Stimulated activated effector memory CD8-positive, alpha-beta T cell treated with anti-CD3 and anti-CD28 coated beads, Interleukin-12 subunit alpha, Interleukin-12 subunit beta, amount 100 ng/mL, for 72 hours (primary cell): ENCODE data around the gene RPL29.
"Not testable (repeated sequence)": the region's sequence is repeated elsewhere in the genome, so short reads cannot be mapped to it uniquely, and the experiment has no call there.

Source experiments
- ATAC-seq: fragments of 150-1000 bp; cut with Tn5 transposase; 2 replicates; pipeline ENCODE4 v1.10.0; 2021
- DNase-seq, 2 donors: peaks; one replicate each; pipeline ENCODE4 v3.0.0; 2021 to 2022; ENCODE audit warnings: low spot score in 2 of 2
- H3K27ac Mint-ChIP-seq: one replicate; pipeline ENCODE4 v1.8.0; 2022; ENCODE audit warnings: mild to moderate bottlenecking, mixed read lengths
- H3K36me3 Mint-ChIP-seq: one replicate; pipeline ENCODE4 v1.8.0; 2022; ENCODE audit warnings: mild to moderate bottlenecking, mixed read lengths
- H3K4me1 Mint-ChIP-seq: one replicate; pipeline ENCODE4 v1.8.0; 2022; ENCODE audit warnings: mixed read lengths
- H3K4me3 Mint-ChIP-seq: one replicate; pipeline ENCODE4 v1.8.0; 2022; ENCODE audit warnings: mild to moderate bottlenecking, mixed read lengths
- H3K9me3 Mint-ChIP-seq: one replicate; pipeline ENCODE4 v1.8.0; 2022; ENCODE audit warnings: mixed read lengths

Gene RPL29

GRCh38 chr3:52004163-52004787 is 8.6 kb upstream of the RPL29 start:
- ATAC-seq (no peak), DNase-seq (no peak)
- Mint-ChIP-seq H3K9me3 (no peaks in the 10 kb centered on the region), H3K4me1 (peaks cover 11% of the 10 kb centered on the region), H3K27ac (no peak overlapping the region), H3K36me3 (no peaks in the 10 kb centered on the region), H3K4me3 (no peak overlapping the region)

GRCh38 chr3:52002748-52003147 is 7.1 kb upstream of the RPL29 start:
- no peaks in the 10 kb centered on the region for H3K36me3 Mint-ChIP-seq
- peaks cover 11% of the 10 kb centered on the region for H3K4me1 Mint-ChIP-seq
- H3K27ac Mint-ChIP-seq, result peak overlapping the region; percentile 50
- H3K9me3 Mint-ChIP-seq, result no peaks in the 10 kb centered on the region
- DNase-seq, result no peak
- no peak overlapping the region for H3K4me3 Mint-ChIP-seq
- ATAC-seq, result no peak

- H3K36me3 Mint-ChIP-seq, result no peaks in the 10 kb centered on the region
- H3K9me3 Mint-ChIP-seq, result no peaks in the 10 kb centered on the region
- ATAC-seq, result peak; percentile 95
- peaks cover 11% of the 10 kb centered on the region for H3K4me1 Mint-ChIP-seq
- H3K27ac Mint-ChIP-seq, result peak overlapping the region; percentile 50
- H3K4me3 Mint-ChIP-seq, result no peak overlapping the region
- DNase-seq, result peak; percentile 86 to 93
Measured at GRCh38 chr3:52001443-52001974, 5.8 kb upstream of the RPL29 start.

GRCh38 chr3:51999846-52000245 is 4.2 kb upstream of the RPL29 start:
- H3K36me3 Mint-ChIP-seq, result peaks cover 13% of the 10 kb centered on the region

GRCh38 chr3:51998774-51999173 is 3.1 kb upstream of the RPL29 start:
- Mint-ChIP-seq H3K4me1 (peaks cover 29% of the 10 kb centered on the region), H3K9me3 (no peaks in the 10 kb centered on the region), H3K4me3 (no peak overlapping the region), H3K27ac (no peak overlapping the region), H3K36me3 (peaks cover 23% of the 10 kb centered on the region)
- ATAC-seq (no peak), DNase-seq (no peak)

More at GRCh38 chr3:51999846-52000245, 4.2 kb upstream of the RPL29 start:
- Mint-ChIP-seq H3K9me3 (no peaks in the 10 kb centered on the region), H3K4me3 (no peak overlapping the region), H3K27ac (no peak overlapping the region), H3K4me1 (peaks cover 19% of the 10 kb centered on the region)
- no peak for DNase-seq
- no peak for ATAC-seq

GRCh38 chr3:51997935-51998596 is 2.4 kb upstream of the RPL29 start:
- H3K27ac Mint-ChIP-seq, result no peak overlapping the region
- no peaks in the 10 kb centered on the region for H3K9me3 Mint-ChIP-seq
- no peak overlapping the region for H3K4me3 Mint-ChIP-seq
- H3K36me3 Mint-ChIP-seq, result peaks cover 30% of the 10 kb centered on the region
- H3K4me1 Mint-ChIP-seq, result peaks cover 36% of the 10 kb centered on the region
- DNase-seq (no peak), ATAC-seq (no peak)

GRCh38 chr3:51997172-51997571 is 1.5 kb upstream of the RPL29 start:
- H3K4me1 Mint-ChIP-seq, result peaks cover 42% of the 10 kb centered on the region
- peak overlapping the region; percentile 16 for H3K27ac Mint-ChIP-seq
- DNase-seq, result no peak
- peaks cover 39% of the 10 kb centered on the region for H3K36me3 Mint-ChIP-seq
- H3K9me3 Mint-ChIP-seq, result no peaks in the 10 kb centered on the region
- no peak overlapping the region for H3K4me3 Mint-ChIP-seq
- ATAC-seq, result no peak

GRCh38 chr3:51994530-51994929 is 1.2 kb downstream of the RPL29 start:
- Mint-ChIP-seq H3K27ac (peak overlapping the region; percentile 100), H3K4me1 (peaks cover 40% of the 10 kb centered on the region), H3K36me3 (peaks cover 57% of the 10 kb centered on the region), H3K4me3 (peak overlapping the region; percentile 100), H3K9me3 (no peaks in the 10 kb centered on the region)
- ATAC-seq (no peak), DNase-seq (no peak)

- peak overlapping the region; percentile 100 for H3K27ac Mint-ChIP-seq
- H3K9me3 Mint-ChIP-seq, DNase-seq, ATAC-seq: not testable (repeated sequence)
- H3K4me3 Mint-ChIP-seq, result peak overlapping the region; percentile 100
- peaks cover 46% of the 10 kb centered on the region for H3K4me1 Mint-ChIP-seq
- H3K36me3 Mint-ChIP-seq, result peaks cover 64% of the 10 kb centered on the region
Measured at GRCh38 chr3:51993657-51994056, 2.0 kb downstream of the RPL29 start.

GRCh38 chr3:51992017-51992682 is 3.5 kb downstream of the RPL29 start:
- peak overlapping the region; percentile 100 for H3K27ac Mint-ChIP-seq
- H3K9me3 Mint-ChIP-seq, result no peaks in the 10 kb centered on the region
- H3K36me3 Mint-ChIP-seq, result peaks cover 73% of the 10 kb centered on the region
- peak overlapping the region; percentile 100 for H3K4me3 Mint-ChIP-seq
- DNase-seq, result no peak
- no peak for ATAC-seq
- peaks cover 49% of the 10 kb centered on the region for H3K4me1 Mint-ChIP-seq

- DNase-seq, H3K4me3 Mint-ChIP-seq, ATAC-seq, H3K9me3 Mint-ChIP-seq: not testable (repeated sequence)
- H3K27ac Mint-ChIP-seq, result peak overlapping the region; percentile 58
- H3K36me3 Mint-ChIP-seq, result peaks cover 67% of the 10 kb centered on the region
- peaks cover 45% of the 10 kb centered on the region for H3K4me1 Mint-ChIP-seq
Measured at GRCh38 chr3:51990501-51990971, 5.2 kb downstream of the RPL29 start.

GRCh38 chr3:51988286-51989146 is 7.2 kb downstream of the RPL29 start:
- no peaks in the 10 kb centered on the region for H3K9me3 Mint-ChIP-seq
- no peak overlapping the region for H3K4me3 Mint-ChIP-seq
- DNase-seq (no peak), ATAC-seq (no peak)
- peak overlapping the region; percentile 90 for H3K27ac Mint-ChIP-seq
- peaks cover 47% of the 10 kb centered on the region for H3K36me3 Mint-ChIP-seq
- peaks cover 36% of the 10 kb centered on the region for H3K4me1 Mint-ChIP-seq

- no peak for DNase-seq
- H3K36me3 Mint-ChIP-seq, result peaks cover 37% of the 10 kb centered on the region
- H3K27ac Mint-ChIP-seq, result peak overlapping the region; percentile 90
- no peaks in the 10 kb centered on the region for H3K9me3 Mint-ChIP-seq
- H3K4me3 Mint-ChIP-seq, result no peak overlapping the region
- H3K4me1 Mint-ChIP-seq, result peaks cover 38% of the 10 kb centered on the region
- no peak for ATAC-seq
Measured at GRCh38 chr3:51987568-51987967, 8.1 kb downstream of the RPL29 start.

GRCh38 chr3:51986010-51986947 is 9.4 kb downstream of the RPL29 start:
- Mint-ChIP-seq H3K4me1 (peaks cover 40% of the 10 kb centered on the region), H3K27ac (peak overlapping the region; percentile 90)

More at GRCh38 chr3:51986010-51986947, 9.4 kb downstream of the RPL29 start:
- no peak for ATAC-seq
- no peak overlapping the region for H3K4me3 Mint-ChIP-seq
- no peaks in the 10 kb centered on the region for H3K9me3 Mint-ChIP-seq
- peaks cover 27% of the 10 kb centered on the region for H3K36me3 Mint-ChIP-seq
- DNase-seq, result no peak
